Body of pancreas (tissue), 4 donors: Measurements from ENCODE around the gene C11orf58. TPM values are rescaled to one million over a fixed set of nuclear protein-coding genes. Genes with fewer than 3 reads are reported as not detected.

Experiments
- ATAC-seq: fragments of 150-250 bp; one replicate; pipeline ENCODE4 v1.9.1; 2016
- DNase-seq, 4 donors: peaks; one replicate each; pipeline ENCODE4 v3.0.0-alpha.2; 2019
- H3K27ac ChIP-seq, 4 donors: fragments of 200-600 bp; sonication (generic); 1 replicate in 3 of 4; 2 replicates in 1 of 4; pipeline versions ENCODE4 v1.5.1 to v1.6.1; 2016 to 2019; ENCODE audit warnings: mild to moderate bottlenecking in 1 of 4, mixed read lengths in 1 of 4, moderate library complexity in 1 of 4
- H3K27me3 ChIP-seq, 2 donors: fragments of 200-600 bp; sonication (generic); one replicate each; pipeline ENCODE4 v1.6.0; 2016; ENCODE audit warnings: mild to moderate bottlenecking in 1 of 2
- H3K36me3 ChIP-seq, 2 donors: fragments of 200-600 bp; sonication (generic); replicated peaks in 1 of 2; 2 replicates each; pipeline ENCODE4 v1.5.1; 2016; ENCODE audit warnings: low read depth in 2 of 2; ENCODE audit not compliant: insufficient read depth in 1 of 2
- H3K4me1 ChIP-seq: fragments of 200-600 bp; sonication (generic); one replicate; pipeline ENCODE4 v1.6.0; 2016
- H3K4me3 ChIP-seq, 2 donors: fragments of 200-600 bp; sonication (generic); 1 replicate in 1 of 2; 2 replicates in 1 of 2; pipeline ENCODE4 v1.5.1; 2016 to 2019
- H3K9me3 ChIP-seq, 3 donors: fragments of 200-600 bp; sonication (generic); 1 replicate in 2 of 3; 2 replicates in 1 of 3; pipeline ENCODE4 v1.5.1; 2016
- CTCF ChIP-seq, 7 experiments: fragments of 450-650 bp in 4 of 7; fragments of 200-600 bp in 3 of 7; sonication (generic) in 3 of 7; IDR thresholded peaks; one replicate each; pipeline ENCODE4 v1.5.1; 2016 to 2019; ENCODE audit warnings: antibody characterized with exemption in 7 of 7
- POLR2A ChIP-seq, 3 donors: fragments of 450-650 bp; IDR thresholded peaks; one replicate each; pipeline ENCODE4 v1.6.1; 2016; ENCODE audit warnings: antibody characterized with exemption in 3 of 3, mild to moderate bottlenecking in 2 of 3
- WGBS, 2 donors: methylation state at CpG; one replicate each; pipeline ENCODE4 v1.1.5; 2017; 5-methylcytosine and 5-hydroxymethylcytosine counted together
- intact Hi-C: fragments of 100-400 bp; cut with DNase I; formaldehyde crosslinking; loops from one replicate; pipeline ENCODE4 v1.15.1; 2023
- total RNA-seq, 2 donors: library from RNA; depleted of rRNA; stranded (reverse); fragments of >200 nt; gene quantifications; one replicate each; pipeline ENCODE4 v1.1.0, GENCODE V29; 2016

The C11orf58 gene
- total RNA-seq, 2 donors from 2014 or later: 59.7 to 92.4 TPM

- intact Hi-C loops: no loop called here
- Histone ChIP-seq H3K9me3 (no peaks in the 10 kb centered on the region), H3K4me1 (no peaks in the 10 kb centered on the region), H3K4me3 (no peak overlapping the region), H3K27me3 (no peaks in the 10 kb centered on the region), H3K36me3 (peaks cover 0 to 2% of the 10 kb centered on the region in 2 donors), H3K27ac (no peak overlapping the region)
- TF ChIP-seq POLR2A (IDR thresholded peaks at IDR 0.05) (no peak), CTCF (IDR thresholded peaks at IDR 0.05) (no peak)
- 84 to 86% methylated on average over 14 to 16 of the region's 16 CpGs for WGBS, 2 donors
- DNase-seq (no peak), ATAC-seq (no peak)
Measured at GRCh38 chr11:16775614-16776283, 37.3 kb downstream of the C11orf58 start.

DNA sequence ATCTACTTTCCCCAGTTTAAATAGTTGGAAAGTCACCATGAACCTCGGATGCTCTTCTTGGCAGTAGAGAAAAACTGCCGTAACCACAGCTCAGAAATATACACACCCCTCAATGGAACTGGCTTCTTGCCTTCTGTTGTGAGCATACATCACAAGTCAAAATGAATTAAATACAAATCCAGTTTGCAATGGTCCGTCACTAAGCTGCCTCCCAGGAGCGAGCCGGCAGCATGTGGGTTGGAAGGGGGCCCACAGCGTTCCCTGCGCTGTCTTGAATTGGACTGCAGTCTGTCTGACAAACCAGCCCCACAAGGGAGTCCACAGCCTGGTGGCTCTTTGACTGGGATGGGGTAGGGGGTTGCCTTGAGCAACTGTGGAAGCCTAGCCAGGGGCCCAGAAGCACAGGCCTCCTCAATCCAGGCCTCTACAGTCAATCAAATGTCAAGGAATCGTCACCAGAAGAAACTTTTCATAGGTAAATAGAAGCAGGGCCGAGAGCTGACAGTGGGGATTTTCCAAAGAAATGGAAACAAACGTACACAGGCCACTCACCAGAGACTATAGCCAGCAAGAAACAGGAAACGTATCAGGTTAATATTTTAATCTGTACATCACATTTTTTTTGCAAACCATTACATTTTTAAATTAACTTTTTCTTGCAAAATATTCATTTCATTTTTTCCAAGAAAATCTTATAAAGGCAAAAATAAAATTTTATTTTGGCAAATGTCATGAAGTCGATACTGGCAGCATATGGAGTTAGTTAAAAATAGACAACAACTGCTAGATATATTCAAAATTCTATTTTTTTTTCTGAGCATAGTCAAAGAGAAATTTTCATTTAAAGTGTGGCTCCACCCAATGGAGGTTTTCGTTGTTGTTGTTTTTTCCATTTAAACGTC is 38.5 kb downstream of the C11orf58 start:
- intact Hi-C loops: no loop called here
- Histone ChIP-seq H3K27ac (no peak overlapping the region), H3K9me3 (no peaks in the 10 kb centered on the region), H3K4me1 (no peaks in the 10 kb centered on the region), H3K36me3 (peaks cover 0 to 2% of the 10 kb centered on the region in 2 donors), H3K4me3 (no peak overlapping the region), H3K27me3 (no peaks in the 10 kb centered on the region)
- ATAC-seq (no peak), DNase-seq (no peak)
- TF ChIP-seq CTCF (IDR thresholded peaks at IDR 0.05): no peak
- no peak for TF ChIP-seq POLR2A (IDR thresholded peaks at IDR 0.05)
- 77 to 81% methylated on average over 10 to 14 of the region's 14 CpGs for WGBS, 2 donors

DNA sequence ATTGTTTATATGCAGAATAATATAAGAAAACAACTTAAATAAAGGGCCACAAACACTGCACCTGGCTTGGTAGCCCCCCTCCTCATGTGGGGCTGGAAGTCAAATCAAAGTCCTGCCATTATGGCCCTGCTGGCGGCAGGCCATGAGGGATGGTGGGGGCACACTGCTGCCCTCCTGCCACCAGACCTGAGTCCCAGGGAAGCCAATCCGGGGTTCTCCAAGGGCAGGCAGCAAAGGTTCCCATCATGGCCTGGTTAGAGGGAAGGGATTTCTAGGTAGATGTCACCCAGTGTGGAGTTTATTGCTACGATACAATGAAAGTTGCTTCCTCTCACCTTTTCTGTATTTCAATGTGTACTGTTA is 39.1 kb downstream of the C11orf58 start:
- DNase-seq (no peak), ATAC-seq (no peak)
- no peak overlapping the region for H3K4me3 ChIP-seq
- intact Hi-C loops: no loop called here
- TF ChIP-seq POLR2A (IDR thresholded peaks at IDR 0.05) (no peak), CTCF (IDR thresholded peaks at IDR 0.05) (no peak)
- 92 to 96% methylated on average over 3 of the region's 3 CpGs for WGBS, 2 donors
- no peaks in the 10 kb centered on the region for H3K9me3 ChIP-seq
- no peak overlapping the region for H3K27ac ChIP-seq
- peaks cover 0 to 2% of the 10 kb centered on the region in 2 donors for H3K36me3 ChIP-seq
- H3K4me1 ChIP-seq: no peaks in the 10 kb centered on the region
- no peaks in the 10 kb centered on the region for H3K27me3 ChIP-seq

GRCh38 chr11:16778286-16778685 is 39.8 kb downstream of the C11orf58 start:
- DNase-seq: no peak
- 74 to 89% methylated on average over 6 of the region's 6 CpGs for WGBS, 2 donors
- Histone ChIP-seq H3K36me3 (peaks cover 0 to 2% of the 10 kb centered on the region in 2 donors), H3K9me3 (no peaks in the 10 kb centered on the region), H3K27me3 (no peaks in the 10 kb centered on the region), H3K4me3 (no peak overlapping the region), H3K4me1 (no peaks in the 10 kb centered on the region), H3K27ac (no peak overlapping the region)
- no peak for ATAC-seq
- no peak for TF ChIP-seq POLR2A (IDR thresholded peaks at IDR 0.05)
- TF ChIP-seq CTCF (IDR thresholded peaks at IDR 0.05): no peak
- intact Hi-C loops: no loop called here
